ENCODE results near the gene IRF1. TPM values are rescaled to one million over a fixed set of nuclear protein-coding genes. Genes with fewer than 3 reads are reported as not detected.
A peak's percentile ranks its signal among the peaks of the same experiment; 100 is the strongest.

Gene IRF1
- total and polyA plus RNA-seq, 4 donors, result 9.5 to 42.6 (median 24.7) TPM

- no peaks in the 10 kb centered on the region for H3K27me3 ChIP-seq (ENCODE audit: control insufficient read depth in 4 of 4, insufficient read depth in 4 of 4, low read length in 3 of 4)
- H3K9me3 ChIP-seq (ENCODE audit: control insufficient read depth in 4 of 4, low read length in 3 of 4), result no peaks in the 10 kb centered on the region
- H3K4me3 ChIP-seq (ENCODE audit: low read depth in 1 of 3, low read length in 3 of 3), result no peak overlapping the region
- H3K9ac ChIP-seq (ENCODE audit: low read depth in 1 of 2, low read length in 2 of 2), result no peak overlapping the region
- H3K36me3 ChIP-seq (ENCODE audit: control insufficient read depth in 4 of 4, insufficient read depth in 3 of 4, low read depth in 1 of 4, low read length in 3 of 4), result no peaks in the 10 kb centered on the region
- 80% methylated on average over 10 of the region's 10 CpGs for WGBS
- H3K4me1 ChIP-seq (ENCODE audit: control insufficient read depth in 4 of 4, insufficient read depth in 4 of 4, low read length in 3 of 4), result peaks cover 20 to 92% (median 80%) of the 10 kb centered on the region in 4 donors
- H3K27ac ChIP-seq (ENCODE audit: low read depth in 1 of 2, low read length in 2 of 2), result peak overlapping the region; percentile 89 to 91
- TF ChIP-seq HNF4G (IDR thresholded peaks at IDR 0.05) (no peak), CTCF (IDR thresholded peaks at IDR 0.05; ENCODE audit: low read depth, low read length, missing input control) (no peak)
- no peak for DNase-seq (ENCODE audit: low spot score)
Observed at GRCh38 chr5:132465059-132465707, 25.4 kb downstream of the IRF1 start.

GRCh38 chr5:132464156-132464939 lies 26.2 kb downstream of the IRF1 start:
- no peaks in the 10 kb centered on the region for H3K27me3 ChIP-seq (ENCODE audit: control insufficient read depth in 4 of 4, insufficient read depth in 4 of 4, low read length in 3 of 4)
- no peaks in the 10 kb centered on the region for H3K9me3 ChIP-seq (ENCODE audit: control insufficient read depth in 4 of 4, low read length in 3 of 4)
- 28% methylated on average over 15 of the region's 15 CpGs for WGBS
- no peak for DNase-seq (ENCODE audit: low spot score)
- H3K9ac ChIP-seq (ENCODE audit: low read depth in 1 of 2, low read length in 2 of 2), result peak overlapping the region; percentile 13 to 78
- TF ChIP-seq RXRA (IDR thresholded peaks at IDR 0.05), result no peak
- no peak for TF ChIP-seq ZBTB33 (IDR thresholded peaks at IDR 0.05)
- peak; percentile 70 to 72 for TF ChIP-seq RAD21 (IDR thresholded peaks at IDR 0.05)
- no peak for TF ChIP-seq ATF3 (IDR thresholded peaks at IDR 0.05)
- TF ChIP-seq EGR1 (IDR thresholded peaks at IDR 0.05; ENCODE audit: low read depth in 2 of 2), result no peak
- TF ChIP-seq HNF4A (conservative IDR thresholded peaks at IDR 0.05), result no peak
- no peak for TF ChIP-seq GABPA (IDR thresholded peaks at IDR 0.05 in 1 of 2, conservative IDR thresholded peaks at IDR 0.05 in 1 of 2)
- TF ChIP-seq FOXA2 (IDR thresholded peaks at IDR 0.05), result no peak
- no peak for TF ChIP-seq FOXA1 (IDR thresholded peaks at IDR 0.05)
- no peak for TF ChIP-seq JUND (IDR thresholded peaks at IDR 0.05)
- no peak for TF ChIP-seq TAF1 (conservative IDR thresholded peaks at IDR 0.05)
- TF ChIP-seq HNF4G (IDR thresholded peaks at IDR 0.05), result peak; percentile 18
- no peak for TF ChIP-seq MAX (IDR thresholded peaks at IDR 0.05)
- TF ChIP-seq CTCF (IDR thresholded peaks at IDR 0.05; ENCODE audit: low read depth, low read length, missing input control), result peak; percentile 28
- no peak for TF ChIP-seq NR2F2 (IDR thresholded peaks at IDR 0.05)
- peak; percentile 29 for TF ChIP-seq SP1 (IDR thresholded peaks at IDR 0.05)
- no peak for TF ChIP-seq REST (IDR thresholded peaks at IDR 0.05)
- peak; percentile 27 for TF ChIP-seq YY1 (IDR thresholded peaks at IDR 0.05)
- H3K4me3 ChIP-seq (ENCODE audit: low read depth in 1 of 3, low read length in 3 of 3), result peak overlapping the region in 1 of 3 donors; percentile 6
- H3K36me3 ChIP-seq (ENCODE audit: control insufficient read depth in 4 of 4, insufficient read depth in 3 of 4, low read depth in 1 of 4, low read length in 3 of 4), result no peaks in the 10 kb centered on the region
- H3K27ac ChIP-seq (ENCODE audit: low read depth in 1 of 2, low read length in 2 of 2), result peak overlapping the region; percentile 89 to 91
- H3K4me1 ChIP-seq (ENCODE audit: control insufficient read depth in 4 of 4, insufficient read depth in 4 of 4, low read length in 3 of 4), result peaks cover 24 to 92% (median 82%) of the 10 kb centered on the region in 4 donors

Measured in liver (tissue), 9 donors.